Loucy (cell line): ENCODE results near the gene DPM1.

ENCODE experiments used
- H2AFZ ChIP-seq: fragments of 200-600 bp; sonication (generic); 2 replicates; pipeline ENCODE4 v1.6.0; 2016; ENCODE audit warnings: antibody characterized with exemption, mild to moderate bottlenecking, low read length, moderate library complexity
- H3F3A ChIP-seq: fragments of 200-600 bp; 2 replicates; pipeline ENCODE4 v1.6.0; 2016; ENCODE audit warnings: antibody characterized with exemption, low read depth, mild to moderate bottlenecking
- H3K27me3 ChIP-seq: fragments of 200-600 bp; sonication (generic); 2 replicates; pipeline ENCODE4 v1.6.1; 2014; ENCODE audit warnings: low read length, mild to moderate bottlenecking; ENCODE audit not compliant: insufficient read depth, poor library complexity, severe bottlenecking
- H3K36me3 ChIP-seq: fragments of 200-600 bp; sonication (generic); 2 replicates; pipeline ENCODE4 v1.6.1; 2016; ENCODE audit warnings: low read length; ENCODE audit not compliant: insufficient read depth
- H3K4me1 ChIP-seq: fragments of 200-600 bp; sonication (generic); 2 replicates; pipeline ENCODE4 v1.5.1; 2014; ENCODE audit warnings: low read length, mild to moderate bottlenecking; ENCODE audit not compliant: insufficient read depth, poor library complexity, severe bottlenecking
- H3K4me2 ChIP-seq: fragments of 200-600 bp; sonication (generic); 2 replicates; pipeline ENCODE4 v1.6.0; 2014; ENCODE audit warnings: antibody characterized with exemption, low read length, low read depth, mild to moderate bottlenecking; ENCODE audit not compliant: poor library complexity, severe bottlenecking
- H3K4me3 ChIP-seq: fragments of 200-600 bp; sonication (generic); 2 replicates; pipeline ENCODE4 v1.5.1; 2014; ENCODE audit warnings: low read length, mild to moderate bottlenecking, mixed read lengths; ENCODE audit not compliant: poor library complexity, severe bottlenecking
- H3K79me2 ChIP-seq: fragments of 200-600 bp; sonication (generic); 2 replicates; pipeline ENCODE4 v1.6.1; 2014; ENCODE audit warnings: low read length; ENCODE audit not compliant: insufficient read depth
- H3K9ac ChIP-seq: fragments of 200-600 bp; sonication (generic); 2 replicates; pipeline ENCODE4 v1.6.0; 2014; ENCODE audit warnings: mild to moderate bottlenecking, low read depth, low read length, moderate library complexity; ENCODE audit not compliant: poor library complexity, severe bottlenecking
- H3K9me2 ChIP-seq: fragments of 200-600 bp; sonication (generic); replicated peaks from 2 replicates; pipeline ENCODE4 v1.6.1; 2016; ENCODE audit warnings: low read depth, low read length, mixed read lengths
- H3K9me3 ChIP-seq: fragments of 200-600 bp; sonication (generic); 2 replicates; pipeline ENCODE4 v1.6.1; 2014; ENCODE audit warnings: mild to moderate bottlenecking, antibody characterized with exemption, low read length, low read depth; ENCODE audit not compliant: insufficient read depth
- H4K20me1 ChIP-seq: fragments of 200-600 bp; sonication (generic); 2 replicates; pipeline ENCODE4 v1.6.0; 2014; ENCODE audit warnings: antibody characterized with exemption, low read length, mild to moderate bottlenecking; ENCODE audit not compliant: insufficient read depth, poor library complexity, severe bottlenecking
- CTCF ChIP-seq: fragments of 200-600 bp; sonication (generic); conservative IDR thresholded peaks from 2 replicates; pipeline ENCODE4 v1.5.1; 2014; ENCODE audit warnings: mild to moderate bottlenecking, antibody characterized with exemption, low read length
- EZH2phosphoT487 ChIP-seq: fragments of 200-600 bp; IDR thresholded peaks from 2 replicates; pipeline ENCODE4 v1.6.1; 2018; ENCODE audit warnings: antibody characterized with exemption, mild to moderate bottlenecking, moderate library complexity, borderline replicate concordance

Gene DPM1

GRCh38 chr20:50977066-50978021 is 19.0 kb upstream of the DPM1 start:
- Histone ChIP-seq H3K4me1 (no peaks in the 10 kb centered on the region), H3K9me3 (no peaks in the 10 kb centered on the region), H3K9me2 (no peaks in the 10 kb centered on the region), H3K4me2 (no peak overlapping the region), H3K27me3 (no peaks in the 10 kb centered on the region), H3F3A (no peaks in the 10 kb centered on the region), H3K79me2 (no peaks in the 10 kb centered on the region), H4K20me1 (no peaks in the 10 kb centered on the region), H3K4me3 (no peak overlapping the region), H3K36me3 (no peaks in the 10 kb centered on the region), H2AFZ (0 out of 2 replicates have a peak overlapping the region, but pooled peaks have one; percentile 36), H3K9ac (no peak overlapping the region)
- no peak for TF ChIP-seq EZH2phosphoT487
- no peak for TF ChIP-seq CTCF

GRCh38 chr20:50975701-50976330 is 17.5 kb upstream of the DPM1 start:
- Histone ChIP-seq H3K9me2 (no peaks in the 10 kb centered on the region), H2AFZ (no peak overlapping the region), H3K36me3 (no peaks in the 10 kb centered on the region), H3K9me3 (no peaks in the 10 kb centered on the region), H3K4me3 (no peak overlapping the region), H3K9ac (no peak overlapping the region), H3K4me1 (no peaks in the 10 kb centered on the region), H3K79me2 (no peaks in the 10 kb centered on the region), H4K20me1 (no peaks in the 10 kb centered on the region), H3K27me3 (no peaks in the 10 kb centered on the region), H3K4me2 (no peak overlapping the region), H3F3A (no peaks in the 10 kb centered on the region)
- TF ChIP-seq CTCF = no peak
- TF ChIP-seq EZH2phosphoT487 = no peak

- Histone ChIP-seq H3K36me3 (no peaks in the 10 kb centered on the region), H3K4me3 (no peak overlapping the region), H3K9me3 (no peaks in the 10 kb centered on the region), H3K4me2 (no peak overlapping the region), H3K79me2 (no peaks in the 10 kb centered on the region), H3K27me3 (no peaks in the 10 kb centered on the region), H2AFZ (no peak overlapping the region), H3F3A (no peaks in the 10 kb centered on the region), H3K9me2 (no peaks in the 10 kb centered on the region), H3K4me1 (no peaks in the 10 kb centered on the region), H3K9ac (no peak overlapping the region), H4K20me1 (no peaks in the 10 kb centered on the region)
- TF ChIP-seq EZH2phosphoT487 = no peak
- TF ChIP-seq CTCF = no peak
Observed at GRCh38 chr20:50969912-50970311, 11.6 kb upstream of the DPM1 start.
